LNCaP clone FGC (cell line): ENCODE data around the gene BHLHA15.

Source experiments
- DNase-seq: peaks from one replicate; pipeline ENCODE4 v3.0.0-alpha.2; 2011; ENCODE audit warnings: low read depth
- H3K4me3 ChIP-seq: 2 replicates; pipeline ENCODE4 v1.5.1; 2011; ENCODE audit warnings: mild to moderate bottlenecking, low read depth, low read length, control low read depth
- CTCF ChIP-seq: IDR thresholded peaks from 2 replicates; pipeline ENCODE4 v1.5.1; 2012; ENCODE audit warnings: mild to moderate bottlenecking; ENCODE audit not compliant: control insufficient read depth, insufficient read depth; ENCODE audit errors: extremely low read depth

BHLHA15 gene

GRCh38 chr7:98250789-98251188 is 39.5 kb downstream of the BHLHA15 start:
- no peak for DNase-seq
- TF ChIP-seq CTCF = no peak
- peak overlapping the region; percentile 75 for H3K4me3 ChIP-seq

DNA sequence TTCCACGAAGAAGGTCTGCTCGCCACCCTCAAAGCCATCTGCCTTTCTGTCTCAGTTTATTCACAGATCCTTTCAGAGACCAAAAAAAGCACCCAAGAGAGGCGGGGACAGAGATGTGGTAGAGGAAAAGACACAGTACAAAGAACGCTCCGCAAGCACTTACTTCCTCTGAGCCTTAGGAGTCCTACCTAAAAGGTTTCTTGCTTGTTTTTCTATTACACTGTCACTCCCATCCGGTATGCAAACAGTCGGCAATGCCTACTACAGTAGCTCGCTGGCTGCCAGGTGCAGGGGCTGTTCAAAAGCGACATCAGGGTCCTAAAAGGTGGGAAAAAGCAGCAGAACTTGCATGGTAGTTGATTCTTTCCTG is 40.0 kb downstream of the BHLHA15 start:
- DNase-seq = peak; percentile 11
- peak overlapping the region; percentile 75 for H3K4me3 ChIP-seq
- TF ChIP-seq CTCF = no peak

DNA sequence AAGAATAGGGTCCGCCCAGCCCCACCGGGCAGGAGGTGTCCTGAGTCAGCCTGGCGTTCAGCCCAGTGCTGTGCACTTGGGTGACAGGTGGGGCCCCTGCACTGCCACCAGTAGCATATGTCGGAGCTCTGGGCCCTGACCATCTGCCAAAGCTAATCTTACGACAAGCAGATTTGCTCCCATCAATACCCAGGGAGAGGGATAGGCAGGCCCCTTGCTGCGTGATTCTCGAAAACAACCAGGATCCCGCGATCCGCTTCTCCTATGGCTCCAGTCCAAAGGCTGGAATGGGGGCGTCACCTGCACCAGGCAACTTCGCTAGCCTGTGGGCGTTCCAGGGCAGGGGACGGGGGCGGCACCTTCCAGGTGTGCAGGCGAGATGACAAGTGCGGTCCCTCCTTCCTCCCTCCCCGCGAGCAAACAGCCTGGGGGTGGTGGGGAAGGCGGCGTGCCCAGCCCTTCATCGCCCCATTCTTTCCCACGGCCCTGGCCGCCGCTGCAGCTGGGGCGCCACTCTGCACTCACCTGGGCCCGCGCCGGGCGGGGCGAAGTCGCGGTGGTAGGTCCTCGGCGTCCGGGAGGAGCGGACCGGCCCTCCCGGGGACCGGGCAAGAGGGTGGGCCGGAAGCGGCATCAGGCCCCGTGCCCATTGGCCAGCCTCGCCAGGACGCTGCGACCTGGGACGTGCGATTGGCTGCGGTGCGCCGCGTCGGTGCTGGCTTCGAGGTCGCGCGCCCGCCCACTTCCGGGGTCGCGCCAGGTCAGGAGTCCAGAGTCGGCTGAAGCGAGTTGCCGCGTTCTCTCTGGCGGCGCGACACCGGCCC is 40.6 kb downstream of the BHLHA15 start, which contains the start of gene TECPR1:
TSS of gene TECPR1 (minus strand) at position 632 of the 824 bp plus-strand sequence. CDS start 6,086 bp downstream, outside the sequence.
- TF ChIP-seq CTCF = no peak
- peak; percentile 90 for DNase-seq
- peak within 1 kb of the TSS; percentile 75 for H3K4me3 ChIP-seq

DNA sequence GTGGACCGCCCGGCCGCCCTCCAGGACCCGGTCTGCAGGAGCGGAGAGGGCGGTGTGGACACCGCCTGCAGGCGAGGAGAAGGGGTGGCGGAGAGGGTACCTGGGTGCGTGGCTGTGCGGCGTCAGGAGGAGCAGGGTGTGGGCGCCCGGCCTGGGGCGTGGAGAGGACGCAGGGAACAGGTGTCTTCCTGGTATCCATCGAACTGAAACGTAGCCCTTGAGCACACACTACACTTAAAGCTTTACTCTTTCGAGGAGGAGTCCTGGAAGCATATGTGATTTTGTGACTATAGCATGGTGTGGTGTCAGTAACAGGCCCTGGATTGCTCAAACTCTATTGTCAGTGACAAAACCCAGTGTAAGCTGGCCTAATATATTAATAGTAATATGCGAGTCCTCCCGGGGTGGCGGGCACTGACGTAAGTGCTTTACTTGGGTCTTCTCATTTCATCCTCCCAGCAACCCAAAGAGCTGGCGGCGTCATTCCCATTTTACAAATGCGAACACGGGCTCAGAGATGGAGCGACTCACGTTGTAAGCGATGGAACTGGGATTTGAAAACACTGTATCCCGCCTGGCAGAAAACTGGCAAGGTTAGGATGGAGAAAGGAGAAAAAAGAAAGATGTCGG is 41.3 kb downstream of the BHLHA15 start:
- peak; percentile 15 for DNase-seq
- H3K4me3 ChIP-seq = peak overlapping the region; percentile 75
- no peak for TF ChIP-seq CTCF

DNA sequence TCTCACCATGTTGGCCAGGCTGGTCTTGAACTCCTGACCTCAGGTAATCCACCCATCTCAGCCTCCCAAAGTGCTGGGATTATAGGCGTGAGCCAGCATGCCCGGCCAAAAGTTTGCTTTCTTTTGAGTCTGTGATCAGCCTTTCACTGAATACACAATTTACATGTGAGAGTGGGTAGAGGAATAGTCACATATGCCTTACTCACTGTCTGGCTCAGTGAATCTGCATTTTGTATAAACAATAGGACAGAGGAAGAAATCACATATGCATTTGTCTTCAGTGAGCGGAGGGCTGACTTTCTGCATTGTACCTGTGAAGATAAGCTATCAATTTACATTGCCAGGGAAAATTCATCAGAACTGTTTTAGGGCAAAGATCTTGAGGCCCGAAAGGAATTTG is 43.3 kb downstream of the BHLHA15 start:
- no peak for TF ChIP-seq CTCF
- no peak overlapping the region for H3K4me3 ChIP-seq
- DNase-seq = no peak

GRCh38 chr7:98254951-98255610 is 43.8 kb downstream of the BHLHA15 start:
- TF ChIP-seq CTCF = no peak
- no peak overlapping the region for H3K4me3 ChIP-seq
- DNase-seq = no peak
